HepG2 (cell line): ENCODE measurements around the gene AGBL1. TPM values are rescaled to one million over a fixed set of nuclear protein-coding genes. Genes with fewer than 3 reads are reported as not detected.

Experiments
- ATAC-seq: fragments of 200-7000 bp; cut with Tn5 transposase; 3 replicates; pipeline ENCODE4 v1.9.1; 2020; ENCODE audit warnings: mild to moderate bottlenecking, moderate library complexity
- BruUV-seq: library from RNA; stranded (reverse); fragments of 400-500 nt; replicated peaks from 2 replicates; lab custom pipeline; 2021; lab: Mats Ljungman, UMichigan
- CTCF ChIA-PET: fragments of 300-600 bp; formaldehyde crosslinking; extraction: SDS; loops from one replicate; lab custom pipeline; 2021; ENCODE audit warnings: low total read pairs, inconsistent platforms, low intra/inter-chr PET ratio; lab: Yijun Ruan, JAX
- POLR2A ChIA-PET: fragments of 350-600 bp; sonication (Branson Sonifier 250); formaldehyde crosslinking; loops from one replicate; lab custom pipeline; 2020; ENCODE audit warnings: antibody characterized with exemption, inconsistent platforms; lab: Yijun Ruan, JAX
- DNase-seq: peaks from one replicate; pipeline ENCODE4 v3.0.0-alpha.2; 2015; ENCODE audit warnings: low spot score
- FAIRE-seq: peaks from 3 replicates; lab custom pipeline; 2011; peaks lifted over from hg19 to GRCh38; lab: Jason Lieb, UNC
- H2AFZ ChIP-seq: one replicate; pipeline ENCODE4 v1.6.1; 2011; ENCODE audit warnings: low read length, inconsistent platforms
- H3K27ac ChIP-seq: fragments of 300-600 bp; 3 replicates; pipeline ENCODE4 v1.8.0; 2011; ENCODE audit warnings: mixed run types, mild to moderate bottlenecking, mixed read lengths, low read length, inconsistent platforms; ENCODE audit not compliant: insufficient read depth; ENCODE audit errors: extremely low read length
- H3K27me3 ChIP-seq, 2 experiments: fragments of 200-600 bp in 1 of 2; 2 replicates in 1 of 2; 3 replicates in 1 of 2; pipeline versions ENCODE4 v1.6.0 to v1.8.0; 2011; ENCODE audit warnings: low read length in 2 of 2, mild to moderate bottlenecking in 2 of 2, moderate library complexity in 2 of 2, inconsistent platforms in 1 of 2; ENCODE audit not compliant: insufficient read depth in 2 of 2, control insufficient read depth in 1 of 2
- H3K36me3 ChIP-seq, 2 experiments: fragments of 200-600 bp in 1 of 2; replicated peaks in 1 of 2; 2 replicates in 1 of 2; 3 replicates in 1 of 2; pipeline versions ENCODE4 v1.5.1 to v1.8.0; 2011; ENCODE audit warnings: low read length in 2 of 2, inconsistent platforms in 1 of 2; ENCODE audit not compliant: insufficient read depth in 2 of 2, control insufficient read depth in 1 of 2
- H3K4me1 ChIP-seq: 2 replicates; pipeline ENCODE4 v1.5.1; 2012; ENCODE audit warnings: low read length, inconsistent platforms; ENCODE audit not compliant: insufficient read depth
- H3K4me2 ChIP-seq: 2 replicates; pipeline ENCODE4 v1.6.0; 2011; ENCODE audit warnings: low read depth, low read length, inconsistent platforms
- H3K4me3 ChIP-seq, 3 experiments: fragments of 200-600 bp in 1 of 3; sonication (generic), shearing (Covaris generic) in 1 of 3; replicated peaks in 1 of 3; 2 replicates each; pipeline ENCODE4 v1.5.1; 2011 to 2016; ENCODE audit warnings: low read length in 3 of 3, inconsistent platforms in 2 of 3, low read depth in 2 of 3, mild to moderate bottlenecking in 2 of 3, control low read depth in 1 of 3, mixed read lengths in 1 of 3; ENCODE audit not compliant: insufficient read depth in 1 of 3
- H3K79me2 ChIP-seq: one replicate; pipeline ENCODE4 v1.6.1; 2011; ENCODE audit warnings: low read length, inconsistent platforms; ENCODE audit not compliant: insufficient read depth
- H3K9ac ChIP-seq: 2 replicates; pipeline ENCODE4 v1.6.0; 2011; ENCODE audit warnings: mild to moderate bottlenecking, low read depth, low read length, inconsistent platforms; ENCODE audit not compliant: insufficient read depth
- H3K9me3 ChIP-seq: 2 replicates; pipeline ENCODE4 v1.5.1; 2012; ENCODE audit warnings: mild to moderate bottlenecking, low read length
- H4K20me1 ChIP-seq: 2 replicates; pipeline ENCODE4 v1.6.0; 2011; ENCODE audit warnings: inconsistent platforms, mild to moderate bottlenecking, low read length, moderate library complexity; ENCODE audit not compliant: insufficient read depth
- AGO1 ChIP-seq: fragments of 200-400 bp; formaldehyde crosslinking; IDR thresholded peaks from 2 replicates; pipeline ENCODE4 v1.6.1; 2017; ENCODE audit warnings: mild to moderate bottlenecking, low read depth, low read length, moderate library complexity; ENCODE audit not compliant: poor library complexity, severe bottlenecking
- HIVEP1 ChIP-seq: sonication (generic); formaldehyde crosslinking; IDR thresholded peaks from 2 replicates; pipeline ENCODE4 v1.4.0; 2020; ENCODE audit warnings: mild to moderate bottlenecking, missing genetic modification reagents
- JARID2 ChIP-seq: sonication (generic); formaldehyde crosslinking; IDR thresholded peaks from 2 replicates; pipeline ENCODE4 v1.8.1; 2023; ENCODE audit warnings: missing genetic modification reagents, inconsistent platforms; ENCODE audit not compliant: insufficient replicate concordance
- MYPOP ChIP-seq: sonication (generic); formaldehyde crosslinking; IDR thresholded peaks from 2 replicates; pipeline ENCODE4 v1.8.1; 2023; ENCODE audit warnings: mild to moderate bottlenecking, moderate library complexity, missing genetic modification reagents
- NRL ChIP-seq: sonication (generic); formaldehyde crosslinking; IDR thresholded peaks from 2 replicates; pipeline ENCODE4 v1.5.0; 2020; ENCODE audit warnings: missing genetic modification reagents, mild to moderate bottlenecking, moderate library complexity, borderline replicate concordance
- ZBTB7B ChIP-seq: sonication (generic); formaldehyde crosslinking; IDR thresholded peaks from 2 replicates; pipeline ENCODE4 v1.4.0; 2020; ENCODE audit warnings: missing genetic modification reagents
- ZNF205 ChIP-seq: IDR thresholded peaks from 2 replicates; pipeline ENCODE4 v1.6.1; 2018; ENCODE audit warnings: missing biosample characterization, missing genetic modification reagents
- ZNF451 ChIP-seq: sonication (generic); formaldehyde crosslinking; IDR thresholded peaks from 2 replicates; pipeline ENCODE4 v1.5.0; 2020; ENCODE audit warnings: mild to moderate bottlenecking, missing genetic modification reagents
- ZNF513 ChIP-seq: sonication (generic); formaldehyde crosslinking; conservative IDR thresholded peaks from 2 replicates; pipeline ENCODE4 v1.5.0; 2020; ENCODE audit warnings: missing genetic modification reagents
- WGBS: methylation state at CpG from one replicate; pipeline ENCODE4 v1.1.6; 2017; ENCODE audit warnings: low lambda C conversion rate; 5-methylcytosine and 5-hydroxymethylcytosine counted together
- in situ Hi-C: cut with HindIII; loops from 2 replicates; pipeline ENCODE4 v1.10.0; 2017; ENCODE audit warnings: low pct_unique_long_range_greater_than_20kb; ENCODE audit not compliant: extremely low pct_ligation_motif_present
- intact Hi-C: fragments of 100-400 bp; cut with micrococcal nuclease; formaldehyde crosslinking; loops from one replicate; pipeline ENCODE4 v1.10.0; 2022; ENCODE audit not compliant: unreplicated experiment
- polyA plus RNA-seq, 8 experiments: library from polyadenylated mRNA; depleted of rRNA in 3 of 8; stranded (reverse) in 7 of 8; unstranded in 1 of 8; fragments of >200 nt; fragmentation: Illumina TruSeq in 4 of 8; extraction: Trizol in 4 of 8; gene quantifications; 2 replicates each; pipeline versions ENCODE4 v1.2.1 to v1.2.3, GENCODE V29; 2011 to 2016; ENCODE audit warnings: low read depth in 4 of 8, missing spikeins in 1 of 8, mixed read lengths in 1 of 8; ENCODE audit not compliant: insufficient read depth in 1 of 8
- total RNA-seq, 5 experiments: library from RNA; depleted of rRNA; stranded (reverse); fragments of >200 nt; fragmentation: Illumina TruSeq; extraction: Trizol; gene quantifications; 2 replicates each; pipeline ENCODE4 v1.2.3, GENCODE V29; 2016; ENCODE audit warnings: low read depth in 1 of 5

The AGBL1 gene
- total and polyA plus RNA-seq, 2 of the 13 experiments (the other 11 are each of a cell fraction or from before 2014, with no cell fraction given), result 0.01 TPM; not detected in 1

- ChIA-PET POLR2A (no interaction called here), CTCF (no interaction called here)
- 9% methylated on average over 11 of the region's 11 CpGs for WGBS
- FAIRE-seq, result no peak
- no peak overlapping the region for H3K4me2 ChIP-seq
- H3K4me3 ChIP-seq, result no peak overlapping the region
- intact Hi-C loops (no loop called here), in situ Hi-C loops (no loop called here)
- H3K9me3 ChIP-seq, result no peaks in the 10 kb centered on the region
- no peaks in the 10 kb centered on the region for H3K27me3 ChIP-seq
- H3K79me2 ChIP-seq, result no peaks in the 10 kb centered on the region
- H4K20me1 ChIP-seq, result no peaks in the 10 kb centered on the region
- TF ChIP-seq ZNF451 (no peak), ZNF205 (CRISPR knock-in tag) (no peak), NRL (CRISPR knock-in tag) (no peak), JARID2 (CRISPR knock-in tag) (no peak), AGO1 (no peak), ZNF513 (CRISPR knock-in tag) (no peak), HIVEP1 (CRISPR knock-in tag) (no peak), MYPOP (CRISPR knock-in tag) (no peak), ZBTB7B (no peak)
- no peaks in the 10 kb centered on the region for H3K36me3 ChIP-seq
- no peak for ATAC-seq
- BruUV-seq, result no TSS peak
- H3K4me1 ChIP-seq, result no peaks in the 10 kb centered on the region
- no peak overlapping the region for H2AFZ ChIP-seq
- DNase-seq, result no peak
- no peak overlapping the region for H3K9ac ChIP-seq
- H3K27ac ChIP-seq, result no peak overlapping the region
Measured at GRCh38 chr15:86193716-86194380, 114.2 kb downstream of the AGBL1 start.
